ENCODE data around the gene TENM3.

TENM3 gene

GRCh38 chr4:182694551-182694950 lies 451.3 kb downstream of the TENM3 start:
- Histone ChIP-seq H3K4me2 (ENCODE audit: low read length) (no peak overlapping the region), H3K79me2 (ENCODE audit: control insufficient read depth, low read length) (no peaks in the 10 kb centered on the region), H3K9me2 (replicated peaks; ENCODE audit: control insufficient read depth, low read length) (no peaks in the 10 kb centered on the region), H3K4me3 (ENCODE audit: low read length) (no peak overlapping the region), H3K4me1 (ENCODE audit: control insufficient read depth, low read length) (no peaks in the 10 kb centered on the region), H3K36me3 (ENCODE audit: control insufficient read depth, low read length) (no peaks in the 10 kb centered on the region), H3K9me3 (ENCODE audit: control insufficient read depth, insufficient read depth, low read length) (no peaks in the 10 kb centered on the region), H3K27ac (ENCODE audit: low read depth, low read length) (no peak overlapping the region), H4K20me1 (ENCODE audit: control insufficient read depth, insufficient read depth, low read depth, low read length) (no peaks in the 10 kb centered on the region), H3K27me3 (ENCODE audit: control insufficient read depth, low read length) (no peaks in the 10 kb centered on the region), H3F3A (ENCODE audit: control insufficient read depth, insufficient read depth) (no peaks in the 10 kb centered on the region)
- no peak for TF ChIP-seq EZH2phosphoT487 (IDR thresholded peaks at IDR 0.05; ENCODE audit: borderline replicate concordance, low read length)
- TF ChIP-seq, protein P1, sequence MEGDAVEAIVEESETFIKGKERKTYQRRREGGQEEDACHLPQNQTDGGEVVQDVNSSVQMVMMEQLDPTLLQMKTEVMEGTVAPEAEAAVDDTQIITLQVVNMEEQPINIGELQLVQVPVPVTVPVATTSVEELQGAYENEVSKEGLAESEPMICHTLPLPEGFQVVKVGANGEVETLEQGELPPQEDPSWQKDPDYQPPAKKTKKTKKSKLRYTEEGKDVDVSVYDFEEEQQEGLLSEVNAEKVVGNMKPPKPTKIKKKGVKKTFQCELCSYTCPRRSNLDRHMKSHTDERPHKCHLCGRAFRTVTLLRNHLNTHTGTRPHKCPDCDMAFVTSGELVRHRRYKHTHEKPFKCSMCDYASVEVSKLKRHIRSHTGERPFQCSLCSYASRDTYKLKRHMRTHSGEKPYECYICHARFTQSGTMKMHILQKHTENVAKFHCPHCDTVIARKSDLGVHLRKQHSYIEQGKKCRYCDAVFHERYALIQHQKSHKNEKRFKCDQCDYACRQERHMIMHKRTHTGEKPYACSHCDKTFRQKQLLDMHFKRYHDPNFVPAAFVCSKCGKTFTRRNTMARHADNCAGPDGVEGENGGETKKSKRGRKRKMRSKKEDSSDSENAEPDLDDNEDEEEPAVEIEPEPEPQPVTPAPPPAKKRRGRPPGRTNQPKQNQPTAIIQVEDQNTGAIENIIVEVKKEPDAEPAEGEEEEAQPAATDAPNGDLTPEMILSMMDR (IDR thresholded peaks at IDR 0.05; ENCODE audit: low read depth, low read length, poor library complexity, severe bottlenecking), result no peak

DNA sequence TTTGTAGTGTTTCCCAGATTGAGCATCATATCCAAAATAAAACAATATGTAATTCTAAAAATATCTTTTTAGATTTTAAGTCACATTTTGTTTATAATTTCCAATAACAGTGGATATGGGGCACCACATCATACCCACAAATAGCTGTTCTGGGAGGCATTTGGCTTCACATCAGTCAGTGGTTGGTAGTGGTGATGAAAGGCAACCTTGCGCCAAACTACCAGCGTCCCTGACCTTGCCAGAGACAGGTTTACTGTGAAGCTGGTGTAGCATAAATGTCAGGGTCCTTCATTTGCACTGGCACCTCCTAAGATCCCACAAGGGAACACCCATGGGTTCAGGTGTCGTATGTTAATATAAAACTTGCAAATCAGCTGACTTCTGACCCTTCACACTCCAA lies 451.8 kb downstream of the TENM3 start:
- TF ChIP-seq, protein P1 (IDR thresholded peaks at IDR 0.05; ENCODE audit: low read depth, low read length, poor library complexity, severe bottlenecking), result no peak
- no peak for TF ChIP-seq EZH2phosphoT487 (IDR thresholded peaks at IDR 0.05; ENCODE audit: borderline replicate concordance, low read length)

GRCh38 chr4:182695842-182696241 lies 452.6 kb downstream of the TENM3 start:
- Histone ChIP-seq H3K27me3 (ENCODE audit: control insufficient read depth, low read length) (no peaks in the 10 kb centered on the region), H3F3A (ENCODE audit: control insufficient read depth, insufficient read depth) (no peaks in the 10 kb centered on the region), H3K4me2 (ENCODE audit: low read length) (no peak overlapping the region), H3K36me3 (ENCODE audit: control insufficient read depth, low read length) (no peaks in the 10 kb centered on the region), H4K20me1 (ENCODE audit: control insufficient read depth, insufficient read depth, low read depth, low read length) (no peaks in the 10 kb centered on the region), H3K4me1 (ENCODE audit: control insufficient read depth, low read length) (no peaks in the 10 kb centered on the region), H3K4me3 (ENCODE audit: low read length) (no peak overlapping the region), H3K9me2 (replicated peaks; ENCODE audit: control insufficient read depth, low read length) (no peaks in the 10 kb centered on the region), H3K9me3 (ENCODE audit: control insufficient read depth, insufficient read depth, low read length) (no peaks in the 10 kb centered on the region), H3K27ac (ENCODE audit: low read depth, low read length) (no peak overlapping the region), H3K79me2 (ENCODE audit: control insufficient read depth, low read length) (no peaks in the 10 kb centered on the region)
- TF ChIP-seq EZH2phosphoT487 (IDR thresholded peaks at IDR 0.05; ENCODE audit: borderline replicate concordance, low read length), result no peak
- TF ChIP-seq, protein P1 (IDR thresholded peaks at IDR 0.05; ENCODE audit: low read depth, low read length, poor library complexity, severe bottlenecking), result no peak

More for the DNA sequence above, 451.8 kb downstream of the TENM3 start:
- H3K79me2 ChIP-seq (ENCODE audit: control insufficient read depth, low read length), result no peaks in the 10 kb centered on the region
- H3K9me2 ChIP-seq (replicated peaks; ENCODE audit: control insufficient read depth, low read length), result no peaks in the 10 kb centered on the region
- no peaks in the 10 kb centered on the region for H3K9me3 ChIP-seq (ENCODE audit: control insufficient read depth, insufficient read depth, low read length)
- no peaks in the 10 kb centered on the region for H3K36me3 ChIP-seq (ENCODE audit: control insufficient read depth, low read length)
- H3K27ac ChIP-seq (ENCODE audit: low read depth, low read length), result no peak overlapping the region
- H4K20me1 ChIP-seq (ENCODE audit: control insufficient read depth, insufficient read depth, low read depth, low read length), result no peaks in the 10 kb centered on the region
- no peaks in the 10 kb centered on the region for H3K27me3 ChIP-seq (ENCODE audit: control insufficient read depth, low read length)
- H3K4me2 ChIP-seq (ENCODE audit: low read length), result no peak overlapping the region
- H3K4me1 ChIP-seq (ENCODE audit: control insufficient read depth, low read length), result no peaks in the 10 kb centered on the region
- H3K4me3 ChIP-seq (ENCODE audit: low read length), result no peak overlapping the region
- no peaks in the 10 kb centered on the region for H3F3A ChIP-seq (ENCODE audit: control insufficient read depth, insufficient read depth)

DNA sequence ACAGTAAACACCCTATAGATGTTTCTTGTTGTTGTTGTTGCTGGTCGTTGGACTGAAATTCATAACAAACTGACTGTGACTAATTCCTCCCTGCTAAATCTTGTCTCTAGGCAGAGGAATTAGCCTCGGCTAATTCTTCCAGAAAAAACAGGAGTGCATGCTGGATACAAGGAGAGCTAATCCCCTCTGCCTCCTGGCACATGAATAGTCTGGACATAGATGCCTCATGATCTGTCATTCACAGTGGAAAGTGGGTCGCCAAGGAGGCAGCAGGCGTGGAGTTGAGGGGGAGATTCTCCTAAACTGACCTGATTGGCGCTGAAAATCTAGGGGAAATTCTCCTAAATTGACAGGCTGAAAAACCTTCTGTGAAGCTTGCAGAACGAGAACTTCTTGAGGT lies 453.9 kb downstream of the TENM3 start:
- Histone ChIP-seq H3K9me2 (replicated peaks; ENCODE audit: control insufficient read depth, low read length) (no peaks in the 10 kb centered on the region), H3K27ac (ENCODE audit: low read depth, low read length) (no peak overlapping the region), H3K79me2 (ENCODE audit: control insufficient read depth, low read length) (no peaks in the 10 kb centered on the region), H3K4me3 (ENCODE audit: low read length) (no peak overlapping the region), H3F3A (ENCODE audit: control insufficient read depth, insufficient read depth) (no peaks in the 10 kb centered on the region), H3K4me1 (ENCODE audit: control insufficient read depth, low read length) (no peaks in the 10 kb centered on the region), H4K20me1 (ENCODE audit: control insufficient read depth, insufficient read depth, low read depth, low read length) (no peaks in the 10 kb centered on the region), H3K27me3 (ENCODE audit: control insufficient read depth, low read length) (no peaks in the 10 kb centered on the region), H3K9me3 (ENCODE audit: control insufficient read depth, insufficient read depth, low read length) (no peaks in the 10 kb centered on the region), H3K4me2 (ENCODE audit: low read length) (no peak overlapping the region), H3K36me3 (ENCODE audit: control insufficient read depth, low read length) (no peaks in the 10 kb centered on the region)
- TF ChIP-seq, protein P1 (IDR thresholded peaks at IDR 0.05; ENCODE audit: low read depth, low read length, poor library complexity, severe bottlenecking), result no peak
- TF ChIP-seq EZH2phosphoT487 (IDR thresholded peaks at IDR 0.05; ENCODE audit: borderline replicate concordance, low read length), result no peak
